IPS-11a (cell line): ENCODE measurements around the gene CYP26A1.

Experiments used
- H3K4me3 ChIP-seq: one replicate; pipeline ENCODE4 v1.5.1; 2013; ENCODE audit warnings: low read depth, low read length, control low read depth

Gene CYP26A1

DNA sequence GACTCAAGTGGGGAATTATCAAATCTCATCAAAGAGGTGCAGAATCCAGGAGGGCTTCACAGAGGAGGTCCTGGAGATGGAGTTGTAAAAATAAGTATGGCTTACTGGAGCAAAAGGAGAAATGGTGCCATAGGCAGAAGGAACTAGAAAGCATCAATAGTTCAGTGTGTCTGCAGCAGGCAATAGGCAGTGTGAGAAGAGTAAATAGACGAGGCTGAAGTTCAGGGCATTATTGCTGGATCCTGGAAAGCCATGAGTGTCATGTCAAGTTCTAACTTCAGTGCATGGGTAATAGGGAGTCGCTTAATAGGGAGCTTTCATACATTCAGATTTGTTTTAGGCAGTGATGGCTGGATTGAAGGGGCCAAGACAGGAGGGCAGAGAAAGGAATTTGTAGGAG lies 39.3 kb downstream of the CYP26A1 start:
- no peak overlapping the region for H3K4me3 ChIP-seq

DNA sequence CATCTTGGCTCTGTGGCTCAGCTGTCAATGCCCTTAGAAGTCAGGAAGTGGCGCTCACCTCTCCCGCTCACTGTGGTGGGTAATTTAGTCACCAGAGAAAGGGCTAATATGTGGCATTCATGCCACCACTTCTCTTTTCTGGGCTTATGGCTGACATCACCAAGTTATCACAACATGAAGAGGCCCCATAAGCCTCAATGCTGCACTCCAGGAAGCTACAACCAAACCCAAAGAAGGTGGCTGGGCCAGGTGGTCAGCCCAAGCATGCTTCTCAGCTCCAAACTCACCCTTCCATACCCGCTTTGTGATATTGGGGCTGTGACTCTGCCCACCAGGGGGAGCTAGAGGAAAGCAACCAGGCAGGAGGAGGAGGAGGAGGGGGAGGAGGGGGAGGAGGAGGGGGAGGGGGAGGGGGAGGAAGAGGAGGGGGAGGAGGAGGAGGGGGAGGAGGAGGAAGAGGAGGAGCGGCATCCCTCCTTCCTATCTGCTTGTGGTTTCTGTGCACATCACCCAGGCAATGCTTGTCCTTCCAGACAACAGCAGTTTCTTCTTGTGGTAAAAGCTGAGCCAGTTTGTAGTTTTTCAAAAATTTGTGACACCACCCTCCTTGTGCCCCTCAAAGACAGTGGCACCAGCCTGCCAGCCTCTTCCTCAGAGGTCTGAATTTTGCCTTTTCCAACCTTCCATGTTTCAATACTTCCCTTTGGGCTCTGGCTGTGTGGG lies 42.1 kb downstream of the CYP26A1 start:
- no peak overlapping the region for H3K4me3 ChIP-seq

DNA sequence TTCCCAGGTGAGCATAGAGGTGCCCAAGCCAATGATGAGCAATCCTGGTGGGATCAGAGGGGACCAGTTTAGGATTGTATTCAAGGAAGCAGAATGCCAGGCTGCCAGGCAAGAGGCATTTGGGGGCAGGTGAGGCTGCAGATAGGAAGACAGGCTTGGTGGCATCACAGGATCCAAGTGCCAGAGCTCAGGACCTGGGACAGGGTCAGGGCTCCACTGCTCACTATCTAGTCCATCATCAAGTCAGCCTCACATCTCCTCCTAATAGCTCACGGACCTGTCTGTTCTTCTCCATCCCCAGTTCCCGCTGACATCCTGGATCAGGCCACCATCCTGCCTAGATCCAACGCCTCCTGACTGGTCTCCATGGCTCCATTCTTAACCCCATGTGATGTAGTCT lies 47.6 kb downstream of the CYP26A1 start:
- no peak overlapping the region for H3K4me3 ChIP-seq

DNA sequence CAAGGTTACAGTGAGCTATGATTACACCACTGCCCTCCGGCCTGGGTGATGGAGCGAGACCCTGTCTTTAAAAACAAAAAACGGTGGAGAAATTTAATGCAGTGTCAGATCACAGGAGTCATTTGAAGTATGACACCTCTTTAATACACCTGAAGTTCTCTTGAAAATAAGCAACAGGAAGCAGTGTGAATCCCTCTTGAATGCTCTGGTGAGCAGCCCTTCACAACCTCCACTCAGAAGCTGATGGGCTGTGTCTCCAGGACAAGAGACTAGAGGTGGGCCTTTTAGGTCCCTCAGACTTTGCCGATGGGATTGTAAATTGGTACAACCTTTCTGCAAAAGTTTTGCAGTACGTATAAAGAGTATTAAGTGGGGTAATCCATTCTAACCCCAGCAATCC lies 50.1 kb downstream of the CYP26A1 start:
- H3K4me3 ChIP-seq, result no peak overlapping the region

DNA sequence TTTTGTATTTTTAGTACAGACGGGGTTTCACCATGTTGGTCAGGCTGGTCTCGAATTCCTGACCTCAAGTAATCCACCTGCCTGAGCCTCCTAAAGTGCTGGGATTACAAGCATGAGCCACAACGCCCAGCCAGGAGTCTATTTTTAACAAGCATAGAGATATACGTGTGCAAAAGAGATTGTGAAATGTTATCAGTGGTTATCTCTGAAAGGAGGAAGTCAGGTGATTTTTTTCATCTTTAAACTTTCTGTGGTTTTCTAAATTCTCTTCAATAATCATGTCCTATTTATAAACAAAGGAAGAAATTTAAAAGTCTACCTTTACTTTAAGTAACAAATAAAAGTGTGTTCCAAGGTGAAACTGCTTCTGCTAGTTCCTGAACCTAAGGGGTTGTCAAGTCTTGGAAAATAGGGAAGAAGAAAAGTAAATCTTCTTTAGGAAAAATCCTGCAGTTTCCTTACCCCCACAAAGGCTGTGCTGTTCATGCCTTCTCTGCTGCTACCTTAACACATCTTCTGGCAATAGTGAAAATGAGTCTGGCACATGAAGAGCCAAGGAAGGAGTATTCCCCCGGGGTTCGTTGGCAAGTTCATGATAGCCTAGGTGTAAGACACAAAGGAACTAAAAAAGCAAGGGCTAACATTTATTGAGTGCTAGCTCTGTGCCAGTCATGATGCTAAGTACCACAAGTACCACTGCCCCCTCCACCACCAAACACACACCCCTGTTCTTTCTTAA lies 51.1 kb downstream of the CYP26A1 start:
- H3K4me3 ChIP-seq, result no peak overlapping the region

DNA sequence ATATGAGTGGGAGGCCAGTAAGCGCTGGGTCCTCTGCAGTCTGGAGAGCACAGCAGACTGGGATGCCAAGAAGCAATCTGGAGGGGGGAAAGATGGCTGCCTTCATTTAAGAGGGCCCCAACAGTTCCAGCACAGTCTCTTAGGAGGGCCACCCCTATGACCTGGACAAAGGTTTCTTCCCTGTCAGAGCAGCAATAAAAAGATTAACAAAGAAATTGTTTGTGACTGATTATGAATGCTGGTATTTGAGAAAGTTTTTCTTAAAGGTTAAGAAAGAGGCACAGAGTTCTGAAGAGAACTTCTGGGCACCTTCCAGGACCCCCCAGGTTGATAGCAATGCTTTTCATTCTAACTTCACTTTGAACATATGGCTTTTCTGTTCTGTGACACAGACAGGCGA lies 52.3 kb downstream of the CYP26A1 start:
- H3K4me3 ChIP-seq, result no peak overlapping the region

DNA sequence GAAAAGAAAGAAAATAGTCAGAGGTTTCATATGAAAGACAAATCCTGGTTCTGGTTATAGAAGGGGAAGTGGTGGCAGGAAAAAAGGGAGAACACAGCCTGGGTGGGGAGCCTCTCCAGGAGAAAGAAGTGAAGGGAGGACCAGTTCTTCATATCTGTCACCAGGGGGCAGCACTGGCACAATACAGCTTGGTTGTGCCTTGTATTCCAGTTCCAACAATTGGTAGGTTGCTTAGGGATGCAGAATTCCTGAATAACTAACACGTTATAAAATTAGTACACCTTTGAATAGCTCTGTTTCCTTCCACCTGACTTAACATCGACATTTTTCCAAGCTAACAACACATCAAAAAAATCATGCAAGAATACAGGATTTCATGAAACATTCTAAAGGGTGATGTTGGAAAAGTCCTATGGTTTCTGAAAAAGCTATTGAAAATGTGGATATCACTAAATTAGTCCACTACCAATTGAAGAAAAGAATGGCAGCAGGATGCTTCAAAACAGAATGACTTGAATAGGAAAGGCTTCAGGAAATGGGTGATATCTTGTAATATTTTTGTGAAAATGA lies 52.9 kb downstream of the CYP26A1 start:
- H3K4me3 ChIP-seq, result no peak overlapping the region
